GM21786 (cell line): ENCODE measurements around the gene COX7A2.
A peak's percentile ranks its signal among the peaks of the same experiment; 100 is the strongest.

Experiments used
- ATAC-seq: cut with Tn5 transposase; IDR thresholded peaks from one replicate; pipeline ENCODE4 v1.9.1; 2021; ENCODE audit not compliant: unreplicated experiment

Gene COX7A2

GRCh38 chr6:75243333-75244062 is at the start of gene COX7A2:
Gene COX7A2 (minus strand): TSS chr6:75243801. CDS start chr6:75243734, 67 bp downstream.
- peak; percentile 96 for ATAC-seq

GRCh38 chr6:75292555-75292954 is 49.0 kb upstream of the COX7A2 start:
- no peak for ATAC-seq

- no peak for ATAC-seq
Measured at GRCh38 chr6:75291744-75292143, 48.1 kb upstream of the COX7A2 start.

GRCh38 chr6:75291331-75291730 is 47.7 kb upstream of the COX7A2 start:
- no peak for ATAC-seq

GRCh38 chr6:75290136-75290945 is 46.7 kb upstream of the COX7A2 start:
- ATAC-seq = no peak

GRCh38 chr6:75288023-75288422 is 44.4 kb upstream of the COX7A2 start:
- no peak for ATAC-seq

GRCh38 chr6:75287424-75287823 is 43.8 kb upstream of the COX7A2 start:
- no peak for ATAC-seq

GRCh38 chr6:75286955-75287354 is 43.4 kb upstream of the COX7A2 start:
- ATAC-seq = no peak

GRCh38 chr6:75285283-75285639 is 41.7 kb upstream of the COX7A2 start:
- no peak for ATAC-seq

- ATAC-seq = peak; percentile 92
Measured at GRCh38 chr6:75284632-75285282, 41.2 kb upstream of the COX7A2 start, which contains the start of gene TMEM30A. Gene TMEM30A (minus strand): TSS chr6:75284792. CDS start chr6:75284638, 154 bp downstream.

- peak; percentile 15 for ATAC-seq
Measured at GRCh38 chr6:75283907-75284631, 40.5 kb upstream of the COX7A2 start.

- no peak for ATAC-seq
Measured at GRCh38 chr6:75282706-75283105, 39.1 kb upstream of the COX7A2 start.

- ATAC-seq = peak; percentile 22
Measured at GRCh38 chr6:75281653-75282052, 38.1 kb upstream of the COX7A2 start.

GRCh38 chr6:75280131-75280855 is 36.7 kb upstream of the COX7A2 start:
- ATAC-seq = no peak

- no peak for ATAC-seq
Measured at GRCh38 chr6:75279418-75279817, 35.8 kb upstream of the COX7A2 start.

GRCh38 chr6:75278474-75279077 is 35.0 kb upstream of the COX7A2 start:
- no peak for ATAC-seq

GRCh38 chr6:75275067-75275466 is 31.5 kb upstream of the COX7A2 start:
- no peak for ATAC-seq

GRCh38 chr6:75273009-75273408 is 29.4 kb upstream of the COX7A2 start:
- no peak for ATAC-seq

- ATAC-seq = no peak
Measured at GRCh38 chr6:75272145-75272840, 28.7 kb upstream of the COX7A2 start.
